ENCODE results near the gene FGF18. TPM values are rescaled to one million over a fixed set of nuclear protein-coding genes. Genes with fewer than 3 reads are reported as not detected.
A peak's percentile ranks its signal among the peaks of the same experiment; 100 is the strongest.

The FGF18 gene
- total and polyA plus RNA-seq, 2 donors (not counting 3 experiments of a cell fraction or from before 2014, with no cell fraction given): 0.04 to 0.27 TPM

GRCh38 chr5:171413153-171413910 lies 6.1 kb upstream of the FGF18 start:
- TF ChIP-seq GATA2 (IDR thresholded peaks at IDR 0.05; ENCODE audit: insufficient read depth, insufficient read length, low read depth, low read length) (no peak), CTCF (IDR thresholded peaks at IDR 0.05; ENCODE audit: extremely low read depth in 1 of 2, insufficient read depth in 1 of 2, low read depth in 1 of 2, low read length in 2 of 2) (no peak), FOS (IDR thresholded peaks at IDR 0.05; ENCODE audit: borderline replicate concordance, insufficient read depth, low read length) (no peak), POLR2A (IDR thresholded peaks at IDR 0.05; ENCODE audit: low read depth, low read length) (peak; percentile 22), MYC (IDR thresholded peaks at IDR 0.05; ENCODE audit: low read depth, low read length) (no peak), MAX (IDR thresholded peaks at IDR 0.05; ENCODE audit: insufficient read depth, insufficient read length) (no peak)
- H3K27ac ChIP-seq (ENCODE audit: insufficient read depth, low read depth, low read length): no peak overlapping the region
- H3K4me2 ChIP-seq (ENCODE audit: insufficient read depth, low read length): no peak overlapping the region
- FAIRE-seq (no peak), DNase-seq (ENCODE audit: low read depth, low spot score) (no peak)
- ChIA-PET POLR2A (interaction anchor here (0.5 kb wide), 1 partner anchor 48 kb away, joined by 3 read pairs; no protein-coding TSS in a partner anchor), CTCF (no interaction called here)
- BruUV-seq (replicated peaks): no TSS peak
- no peaks in the 10 kb centered on the region for H3K9me3 ChIP-seq (replicated peaks; ENCODE audit: control insufficient read depth, insufficient read depth, low read length)
- no peaks in the 10 kb centered on the region for H3K9me1 ChIP-seq (replicated peaks; ENCODE audit: control insufficient read depth, extremely low read depth, insufficient read depth, low read length)
- intact Hi-C loops (cut with micrococcal nuclease) (no loop called here), dilution Hi-C loops (cut with MboI; ENCODE audit: extremely low pct_ligation_motif_present, low sequenced_read_pairs) (no loop called here)
- H3K36me3 ChIP-seq (ENCODE audit: control insufficient read depth in 2 of 2, extremely low read depth in 1 of 2, insufficient read depth in 2 of 2, low read length in 2 of 2): peaks cover 20 to 38% of the 10 kb centered on the region in 2 experiments
- no peaks in the 10 kb centered on the region for H3K27me3 ChIP-seq (ENCODE audit: control insufficient read depth in 2 of 2, insufficient read depth in 2 of 2, low read length in 2 of 2)
- peaks cover 2% of the 10 kb centered on the region for H4K20me1 ChIP-seq (replicated peaks; ENCODE audit: control insufficient read depth, extremely low read depth, insufficient read depth, low read length)
- peaks cover 24% of the 10 kb centered on the region for H3K79me2 ChIP-seq (ENCODE audit: control insufficient read depth, insufficient read depth, low read length)
- H2AFZ ChIP-seq (ENCODE audit: low read depth, low read length): no peak overlapping the region
- H3K4me3 ChIP-seq (replicated peaks in 1 of 3; ENCODE audit: insufficient read depth in 1 of 3, low read depth in 1 of 3, low read length in 3 of 3): no peak overlapping the region
- H3K4me1 ChIP-seq (ENCODE audit: control insufficient read depth, extremely low read depth, insufficient read depth, low read length): peaks cover 3% of the 10 kb centered on the region
- no peak overlapping the region for H3K9ac ChIP-seq (replicated peaks; ENCODE audit: extremely low read depth, insufficient read depth, low read length)

All from endothelial cell of umbilical vein (primary cell).